Measurements from ENCODE around the gene PDE2A. TPM values are rescaled to one million over a fixed set of nuclear protein-coding genes. Genes with fewer than 3 reads are reported as not detected.

The PDE2A gene
- total RNA-seq, 2 experiments from 2014 or later = 4.0 to 4.5 TPM

GRCh38 chr11:72594493-72595291 lies 79.5 kb downstream of the PDE2A start:
- no peaks in the 10 kb centered on the region for H3K9me3 ChIP-seq (ENCODE audit: control insufficient read depth in 1 of 2, insufficient read depth in 1 of 2, low read length in 2 of 2)
- no peak overlapping the region for H3K4me3 ChIP-seq (ENCODE audit: low read length)
- no peaks in the 10 kb centered on the region for H3K9me3 Mint-ChIP-seq
- no peak overlapping the region for H3K27ac Mint-ChIP-seq
- intact Hi-C loops (cut with DNase I, micrococcal nuclease) = no loop called here
- H3K27me3 Mint-ChIP-seq = peaks cover 38% of the 10 kb centered on the region
- H3K4me1 Mint-ChIP-seq (ENCODE audit: low read depth) = peaks cover 28% of the 10 kb centered on the region
- no peak for TF ChIP-seq CTCF (IDR thresholded peaks at IDR 0.05)
- H3K4me3 Mint-ChIP-seq = no peak overlapping the region
- POLR2A ChIA-PET = no interaction called here
- H3K36me3 ChIP-seq (ENCODE audit: insufficient read depth, low read length) = no peaks in the 10 kb centered on the region
- H3K27me3 ChIP-seq (ENCODE audit: control insufficient read depth in 1 of 2, insufficient read depth in 2 of 2, low read length in 2 of 2) = peaks cover 10 to 16% of the 10 kb centered on the region in 2 experiments
- no peak overlapping the region for H3K27ac ChIP-seq (ENCODE audit: low read depth in 1 of 2, low read length in 2 of 2)
- CTCF ChIA-PET = no interaction called here
- H3K4me1 ChIP-seq (ENCODE audit: insufficient read depth, low read length) = peaks cover 19% of the 10 kb centered on the region
- H3K36me3 Mint-ChIP-seq (ENCODE audit: low read depth) = no peaks in the 10 kb centered on the region
- ATAC-seq (ENCODE audit: poor library complexity) (no peak), DNase-seq (no peak)

GRCh38 chr11:72592698-72593495 lies 81.3 kb downstream of the PDE2A start:
- intact Hi-C loops (cut with DNase I, micrococcal nuclease) = no loop called here
- H3K4me1 Mint-ChIP-seq (ENCODE audit: low read depth) = peaks cover 33% of the 10 kb centered on the region
- CTCF ChIA-PET = interaction anchor here (0.8 kb wide), 1 partner anchor 50 kb away, joined by 3 read pairs; no protein-coding TSS in a partner anchor

More at GRCh38 chr11:72592698-72593495, 81.3 kb downstream of the PDE2A start:
- H3K4me1 ChIP-seq (ENCODE audit: insufficient read depth, low read length) = peaks cover 23% of the 10 kb centered on the region
- no peaks in the 10 kb centered on the region for H3K36me3 ChIP-seq (ENCODE audit: insufficient read depth, low read length)
- H3K27ac Mint-ChIP-seq = no peak overlapping the region
- POLR2A ChIA-PET = no interaction called here
- no peak overlapping the region for H3K4me3 ChIP-seq (ENCODE audit: low read length)
- no peak overlapping the region for H3K27ac ChIP-seq (ENCODE audit: low read depth in 1 of 2, low read length in 2 of 2)
- TF ChIP-seq CTCF (IDR thresholded peaks at IDR 0.05) = no peak
- H3K27me3 ChIP-seq (ENCODE audit: control insufficient read depth in 1 of 2, insufficient read depth in 2 of 2, low read length in 2 of 2) = peaks cover 23 to 28% of the 10 kb centered on the region in 2 experiments
- ATAC-seq (ENCODE audit: poor library complexity) (no peak), DNase-seq (no peak)
- no peaks in the 10 kb centered on the region for H3K9me3 Mint-ChIP-seq
- H3K27me3 Mint-ChIP-seq = peaks cover 50% of the 10 kb centered on the region
- H3K36me3 Mint-ChIP-seq (ENCODE audit: low read depth) = no peaks in the 10 kb centered on the region
- H3K9me3 ChIP-seq (ENCODE audit: control insufficient read depth in 1 of 2, insufficient read depth in 1 of 2, low read length in 2 of 2) = no peaks in the 10 kb centered on the region
- H3K4me3 Mint-ChIP-seq = no peak overlapping the region

Data from CD4-positive, alpha-beta T cell (primary cell).